Measurements from ENCODE around the gene CALD1.

GRCh38 chr7:135012229-135012628 is 232.8 kb downstream of the CALD1 start:
- TF ChIP-seq POLR2AphosphoS5 (IDR thresholded peaks at IDR 0.05) (no peak), POLR2A (IDR thresholded peaks at IDR 0.05) (no peak), CTCF (IDR thresholded peaks at IDR 0.05 in 8 of 11, conservative IDR thresholded peaks at IDR 0.05 in 3 of 11) (no peak)

Data from spleen (tissue), 7 donors.